Measurements from ENCODE around the gene MS4A4A.

MS4A4A gene

DNA sequence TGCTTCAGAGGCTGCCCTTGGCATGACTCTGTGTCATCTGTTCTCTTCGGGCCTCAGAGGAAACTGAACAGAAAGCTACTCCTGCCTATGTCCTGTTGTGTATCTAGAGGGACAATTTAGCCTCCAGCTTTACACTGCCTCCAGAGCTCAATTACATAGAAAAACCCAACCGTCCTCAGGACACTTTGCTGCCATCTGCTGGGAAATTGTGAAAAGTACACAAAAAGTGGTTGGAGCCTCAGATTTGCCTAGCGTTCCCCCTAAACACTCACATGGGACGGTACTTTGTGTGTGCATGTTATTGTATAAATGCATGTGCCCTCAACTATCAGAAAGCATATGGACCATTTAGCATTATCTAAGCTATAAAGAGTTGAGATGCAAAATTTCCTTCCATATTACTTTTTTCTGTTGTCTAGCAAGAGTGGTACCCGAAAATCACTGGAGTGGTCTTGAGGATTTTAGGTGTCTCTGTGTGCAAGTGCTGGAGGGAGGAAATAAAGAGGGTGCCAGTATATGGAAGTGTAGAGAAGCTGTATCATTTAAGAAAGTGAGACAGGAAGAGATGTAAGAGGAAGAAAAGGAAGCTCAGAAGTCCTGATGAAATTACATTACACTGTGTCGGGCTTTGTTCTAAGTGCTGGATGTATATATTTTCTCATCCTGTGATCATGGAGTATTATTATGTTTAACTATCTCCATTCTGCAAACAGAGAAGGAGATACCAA, 28.8 kb upstream of the MS4A4A start:
- in situ Hi-C loops (cut with HindIII; ENCODE audit: low sequenced_read_pairs) = no loop called here

GRCh38 chr11:60252213-60253108, 28.0 kb upstream of the MS4A4A start:
- in situ Hi-C loops (cut with HindIII; ENCODE audit: low sequenced_read_pairs) = no loop called here
- no peak for DNase-seq (ENCODE audit: low read depth)
- H3K4me3 ChIP-seq (ENCODE audit: low read depth, low read length) = no peak overlapping the region
- TF ChIP-seq CTCF (IDR thresholded peaks at IDR 0.05; ENCODE audit: low read depth, low read length, missing control alignments) = no peak

More for the DNA sequence above, 28.8 kb upstream of the MS4A4A start:
- no peak overlapping the region for H3K4me3 ChIP-seq (ENCODE audit: low read depth, low read length)
- no peak for TF ChIP-seq CTCF (IDR thresholded peaks at IDR 0.05; ENCODE audit: low read depth, low read length, missing control alignments)
- DNase-seq (ENCODE audit: low read depth) = no peak

- in situ Hi-C loops (cut with HindIII; ENCODE audit: low sequenced_read_pairs) = no loop called here
- TF ChIP-seq CTCF (IDR thresholded peaks at IDR 0.05; ENCODE audit: low read depth, low read length, missing control alignments) = no peak
- H3K4me3 ChIP-seq (ENCODE audit: low read depth, low read length) = no peak overlapping the region
- DNase-seq (ENCODE audit: low read depth) = no peak
Measured at GRCh38 chr11:60257956-60258722, 22.3 kb upstream of the MS4A4A start.

GRCh38 chr11:60261014-60261413, 19.5 kb upstream of the MS4A4A start:
- in situ Hi-C loops (cut with HindIII; ENCODE audit: low sequenced_read_pairs) = no loop called here
- DNase-seq (ENCODE audit: low read depth) = no peak
- TF ChIP-seq CTCF (IDR thresholded peaks at IDR 0.05; ENCODE audit: low read depth, low read length, missing control alignments) = no peak
- no peak overlapping the region for H3K4me3 ChIP-seq (ENCODE audit: low read depth, low read length)

DNA sequence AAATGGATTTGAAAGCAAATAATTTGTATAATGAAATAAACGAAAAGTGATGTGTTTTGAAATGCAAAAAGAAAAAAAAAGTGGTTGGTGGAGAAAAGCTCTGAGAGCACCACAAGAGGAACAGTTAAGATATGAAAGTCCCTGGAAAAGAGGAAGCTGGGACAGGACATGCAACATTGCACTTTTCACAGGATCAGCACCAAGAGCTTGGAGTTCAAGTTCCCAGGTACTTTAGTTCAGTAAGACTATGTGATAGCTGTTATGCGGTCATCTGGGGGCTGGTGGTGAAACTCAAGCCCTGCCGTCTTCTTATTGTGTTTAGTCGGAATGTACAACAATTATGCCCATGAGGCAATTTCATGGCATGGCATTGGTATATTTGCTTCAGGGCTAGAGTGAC, 17.1 kb upstream of the MS4A4A start:
- DNase-seq (ENCODE audit: low read depth) = no peak
- in situ Hi-C loops (cut with HindIII; ENCODE audit: low sequenced_read_pairs) = no loop called here
- H3K4me3 ChIP-seq (ENCODE audit: low read depth, low read length) = no peak overlapping the region
- TF ChIP-seq CTCF (IDR thresholded peaks at IDR 0.05; ENCODE audit: low read depth, low read length, missing control alignments) = no peak

- in situ Hi-C loops (cut with HindIII; ENCODE audit: low sequenced_read_pairs) = no loop called here
- no peak overlapping the region for H3K4me3 ChIP-seq (ENCODE audit: low read depth, low read length)
- DNase-seq (ENCODE audit: low read depth) = no peak
- no peak for TF ChIP-seq CTCF (IDR thresholded peaks at IDR 0.05; ENCODE audit: low read depth, low read length, missing control alignments)
Measured at GRCh38 chr11:60264644-60265043, 15.8 kb upstream of the MS4A4A start.
